Measurements from ENCODE around the gene TMED9. TPM values are rescaled to one million over a fixed set of nuclear protein-coding genes. Genes with fewer than 3 reads are reported as not detected.
"Not testable (repeated sequence)": the region's sequence is repeated elsewhere in the genome, so short reads cannot be mapped to it uniquely, and the experiment has no call there.

TMED9 gene
- total RNA-seq, 1 donor from 2014 or later: 102 TPM

DNA sequence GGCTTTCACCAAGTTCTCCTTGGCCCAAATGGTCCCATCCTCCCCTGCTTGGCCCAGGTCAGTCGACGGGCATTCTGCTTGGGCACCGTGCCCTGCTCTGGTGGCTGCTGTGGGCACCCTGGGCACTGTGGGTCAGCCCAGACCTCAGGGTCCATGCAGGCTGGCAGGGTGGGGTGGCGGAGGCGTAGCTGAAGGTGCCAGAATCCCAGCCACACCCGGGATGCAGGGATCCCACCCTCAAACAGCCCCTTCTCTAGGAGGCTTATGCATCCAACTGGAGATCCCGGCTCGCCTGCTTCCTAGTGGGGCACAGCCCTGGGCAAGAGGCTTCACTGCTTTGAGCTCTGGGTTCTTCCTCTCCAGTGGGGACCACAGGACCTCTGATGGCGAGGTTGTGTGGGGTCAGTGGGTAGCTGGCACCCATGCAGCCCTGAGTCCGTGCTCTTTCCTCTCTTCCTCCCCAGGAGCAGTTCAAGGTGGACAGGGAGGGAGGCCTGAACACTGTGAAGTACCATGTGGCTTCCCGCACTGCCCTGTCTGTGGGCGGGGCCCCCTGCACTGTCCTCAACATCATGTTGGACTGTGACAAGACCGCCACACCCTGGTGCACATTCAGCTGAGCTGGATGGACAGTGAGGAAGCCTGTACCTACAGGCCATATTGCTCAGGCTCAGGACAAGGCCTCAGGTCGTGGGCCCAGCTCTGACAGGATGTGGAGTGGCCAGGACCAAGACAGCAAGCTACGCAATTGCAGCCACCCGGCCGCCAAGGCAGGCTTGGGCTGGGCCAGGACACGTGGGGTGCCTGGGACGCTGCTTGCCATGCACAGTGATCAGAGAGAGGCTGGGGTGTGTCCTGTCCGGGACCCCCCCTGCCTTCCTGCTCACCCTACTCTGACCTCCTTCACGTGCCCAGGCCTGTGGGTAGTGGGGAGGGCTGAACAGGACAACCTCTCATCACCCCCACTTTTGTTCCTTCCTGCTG is 17.4 kb downstream of the TMED9 start:
- no peak overlapping the region for H3K4me3 ChIP-seq (ENCODE audit: low read depth, low read length)
- DNase-seq (ENCODE audit: low read depth): no peak
- TF ChIP-seq, protein P1, sequence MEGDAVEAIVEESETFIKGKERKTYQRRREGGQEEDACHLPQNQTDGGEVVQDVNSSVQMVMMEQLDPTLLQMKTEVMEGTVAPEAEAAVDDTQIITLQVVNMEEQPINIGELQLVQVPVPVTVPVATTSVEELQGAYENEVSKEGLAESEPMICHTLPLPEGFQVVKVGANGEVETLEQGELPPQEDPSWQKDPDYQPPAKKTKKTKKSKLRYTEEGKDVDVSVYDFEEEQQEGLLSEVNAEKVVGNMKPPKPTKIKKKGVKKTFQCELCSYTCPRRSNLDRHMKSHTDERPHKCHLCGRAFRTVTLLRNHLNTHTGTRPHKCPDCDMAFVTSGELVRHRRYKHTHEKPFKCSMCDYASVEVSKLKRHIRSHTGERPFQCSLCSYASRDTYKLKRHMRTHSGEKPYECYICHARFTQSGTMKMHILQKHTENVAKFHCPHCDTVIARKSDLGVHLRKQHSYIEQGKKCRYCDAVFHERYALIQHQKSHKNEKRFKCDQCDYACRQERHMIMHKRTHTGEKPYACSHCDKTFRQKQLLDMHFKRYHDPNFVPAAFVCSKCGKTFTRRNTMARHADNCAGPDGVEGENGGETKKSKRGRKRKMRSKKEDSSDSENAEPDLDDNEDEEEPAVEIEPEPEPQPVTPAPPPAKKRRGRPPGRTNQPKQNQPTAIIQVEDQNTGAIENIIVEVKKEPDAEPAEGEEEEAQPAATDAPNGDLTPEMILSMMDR (conservative IDR thresholded peaks at IDR 0.05; ENCODE audit: low read depth, low read length): no peak

DNA sequence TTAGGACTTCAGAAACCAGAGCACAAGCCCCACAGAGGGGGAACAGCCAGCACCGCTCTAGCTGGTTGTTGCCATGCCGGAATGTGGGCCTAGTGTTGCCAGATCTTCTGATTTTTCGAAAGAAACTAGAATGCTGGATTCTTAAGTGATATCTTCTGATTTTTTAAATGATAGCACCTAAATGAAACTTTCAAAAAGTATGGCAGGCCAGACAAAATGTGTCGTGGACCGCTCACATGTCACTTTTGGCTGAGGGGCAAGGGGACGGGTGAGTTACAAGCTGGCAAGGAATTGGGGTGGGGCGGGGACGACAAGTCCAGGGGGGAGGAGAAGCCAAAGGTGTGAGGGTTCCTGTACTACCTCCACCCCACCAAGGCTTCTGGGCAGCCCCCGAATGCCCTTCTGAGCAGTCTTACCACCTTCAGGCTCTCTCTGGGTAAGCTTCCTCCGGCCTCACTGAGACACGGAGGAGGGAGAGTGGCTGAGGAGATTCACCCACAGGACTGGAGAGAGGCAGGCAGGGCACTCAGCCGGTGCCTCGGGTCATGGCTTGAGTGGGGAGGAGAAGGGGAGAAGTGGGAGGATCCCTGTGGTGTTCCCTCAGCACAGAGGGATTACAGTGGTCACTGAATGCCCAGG is 18.2 kb downstream of the TMED9 start:
- no peak for DNase-seq (ENCODE audit: low read depth)
- TF ChIP-seq, protein P1 (conservative IDR thresholded peaks at IDR 0.05; ENCODE audit: low read depth, low read length): no peak

DNA sequence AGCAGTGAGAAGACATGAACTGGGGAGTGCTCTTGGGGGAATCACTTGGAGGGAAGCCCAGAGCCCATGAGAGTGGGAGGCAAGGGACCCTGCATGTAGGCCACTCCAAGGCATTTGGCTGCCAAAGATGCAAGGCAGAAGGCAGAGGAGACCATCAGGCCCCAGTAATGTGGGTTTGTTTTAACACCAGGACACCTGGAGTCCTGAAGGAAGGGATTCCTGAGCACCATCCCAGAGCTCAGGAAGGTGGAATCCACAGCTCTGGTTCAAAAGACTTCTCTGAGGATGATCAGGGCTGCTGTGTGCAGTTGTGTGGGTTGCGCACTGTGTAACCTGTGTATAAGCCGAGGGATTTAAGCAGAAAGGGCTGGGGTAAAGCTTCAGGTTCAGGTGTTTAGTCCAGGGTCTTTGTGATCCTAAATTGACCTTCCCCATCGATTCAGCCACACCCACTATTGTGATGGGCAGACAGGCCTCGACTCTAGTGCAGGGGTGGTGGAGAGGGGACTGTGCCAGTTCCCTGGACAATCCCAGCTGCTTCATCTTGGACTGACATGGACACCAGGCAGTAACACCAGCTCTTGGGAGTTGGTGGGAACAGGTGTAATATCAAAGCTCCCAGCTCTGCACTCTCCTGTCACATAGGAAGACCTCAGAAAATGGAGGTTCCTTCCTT is 18.9 kb downstream of the TMED9 start:
- no peak overlapping the region for H3K4me3 ChIP-seq (ENCODE audit: low read depth, low read length)
- DNase-seq (ENCODE audit: low read depth): no peak
- TF ChIP-seq, protein P1 (conservative IDR thresholded peaks at IDR 0.05; ENCODE audit: low read depth, low read length): no peak

More for the DNA sequence above, 18.2 kb downstream of the TMED9 start:
- no peak overlapping the region for H3K4me3 ChIP-seq (ENCODE audit: low read depth, low read length)

DNA sequence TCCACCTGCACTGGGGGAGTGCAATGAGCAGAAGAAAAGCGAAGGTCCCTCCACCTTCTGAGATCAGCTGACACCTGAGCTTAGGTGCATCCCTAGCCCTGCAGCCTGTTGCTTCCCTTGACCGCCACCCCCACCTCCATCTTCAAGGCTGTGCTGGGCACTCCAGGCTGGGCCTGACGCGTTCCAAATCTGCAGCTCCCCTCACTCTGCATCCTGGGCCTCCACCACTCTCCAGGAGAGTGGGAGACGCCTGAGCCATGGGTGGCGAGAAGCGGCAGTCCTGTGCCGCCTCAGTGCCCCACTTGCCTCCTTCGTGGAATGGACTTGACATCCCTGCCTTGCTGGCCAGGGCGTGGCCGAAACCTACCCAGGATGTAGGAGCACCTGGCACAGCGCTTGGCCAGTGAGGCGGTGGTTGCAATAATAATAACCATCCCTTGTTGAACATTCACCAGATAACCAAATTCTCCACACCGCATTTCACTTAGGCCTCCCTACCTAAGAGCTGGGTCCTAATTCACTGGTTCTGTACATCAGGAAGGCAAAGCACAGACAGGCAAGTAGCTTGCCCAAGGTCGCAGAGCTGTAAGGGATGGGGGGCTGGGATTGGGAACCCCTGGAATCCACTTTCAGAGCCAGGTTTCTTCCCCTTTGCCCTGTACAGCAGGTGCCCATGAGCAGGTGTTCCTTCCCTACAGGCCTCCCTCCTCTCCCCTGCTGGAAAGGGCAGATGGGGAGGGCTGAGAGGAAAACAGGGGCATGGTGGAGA is 19.6 kb downstream of the TMED9 start:
- no peak for DNase-seq (ENCODE audit: low read depth)
- H3K4me3 ChIP-seq (ENCODE audit: low read depth, low read length): no peak overlapping the region
- TF ChIP-seq, protein P1 (conservative IDR thresholded peaks at IDR 0.05; ENCODE audit: low read depth, low read length): no peak

DNA sequence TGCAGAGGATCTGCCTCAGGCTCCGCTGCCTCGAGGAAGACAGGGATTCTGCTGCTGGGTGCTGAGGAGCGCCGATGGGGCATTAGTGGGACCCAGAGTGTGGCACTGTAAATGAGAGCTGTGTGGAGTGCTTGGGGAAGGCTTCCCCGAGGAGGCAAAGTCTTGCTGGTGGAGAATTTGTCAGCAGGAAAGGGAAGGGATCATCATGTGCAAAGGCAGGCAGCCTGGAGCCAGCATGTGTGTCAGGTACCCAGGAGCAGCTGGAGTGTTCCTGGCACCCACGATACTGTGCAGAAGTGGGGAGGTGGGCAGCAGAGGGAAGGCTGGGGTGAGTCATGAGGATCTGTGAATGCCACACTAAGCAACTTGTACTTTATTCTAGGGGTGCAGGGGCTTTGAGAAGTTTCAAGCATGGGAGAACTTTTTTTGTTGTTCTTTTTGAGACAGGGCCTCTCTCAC is 20.2 kb downstream of the TMED9 start:
- TF ChIP-seq, protein P1 (conservative IDR thresholded peaks at IDR 0.05; ENCODE audit: low read depth, low read length): no peak
- no peak for DNase-seq (ENCODE audit: low read depth)
- H3K4me3 ChIP-seq (ENCODE audit: low read depth, low read length): no peak overlapping the region

DNA sequence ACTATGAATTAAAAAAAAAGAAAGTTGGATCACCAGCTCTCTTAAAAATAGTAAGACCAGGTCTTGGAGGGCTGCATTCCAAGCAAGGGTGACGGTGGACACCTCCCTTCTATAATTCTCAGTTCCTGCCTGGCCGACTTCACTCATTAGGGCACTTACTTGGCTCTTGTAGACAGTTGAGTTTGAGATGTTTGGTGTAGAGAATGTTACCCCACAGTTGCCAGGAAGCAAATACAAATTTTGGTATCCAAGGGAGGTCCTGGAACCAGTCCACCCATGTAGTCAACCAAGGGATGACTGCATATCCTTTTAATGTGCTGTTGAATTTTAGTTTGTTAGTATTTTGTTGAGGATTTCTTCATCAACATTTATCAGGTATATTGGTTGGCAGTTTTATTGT is 28.6 kb downstream of the TMED9 start:
- no peak for DNase-seq (ENCODE audit: low read depth)
- no peak overlapping the region for H3K4me3 ChIP-seq (ENCODE audit: low read depth, low read length)
- TF ChIP-seq, protein P1 (conservative IDR thresholded peaks at IDR 0.05; ENCODE audit: low read depth, low read length): no peak

DNA sequence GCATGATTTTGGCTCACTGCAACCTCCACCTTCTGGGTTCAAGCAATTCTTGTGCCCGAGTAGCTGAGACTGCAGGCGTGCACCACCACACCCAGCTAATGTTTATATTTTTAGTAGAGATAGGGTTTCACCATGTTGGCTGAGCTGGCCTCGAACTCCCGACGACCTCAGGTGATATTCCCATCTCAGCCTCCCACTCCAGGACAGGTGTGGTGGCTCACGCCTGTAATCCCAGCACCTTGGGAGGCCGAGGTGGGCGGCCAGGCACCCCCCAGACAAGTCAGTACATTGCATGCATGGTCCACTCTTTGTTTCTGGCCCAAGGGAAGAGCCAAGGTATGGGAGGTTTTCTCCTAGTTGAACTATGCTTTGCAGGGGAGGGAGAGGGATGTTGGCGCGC is 32.2 kb downstream of the TMED9 start:
- DNase-seq (ENCODE audit: low read depth): not testable (repeated sequence)

DNA sequence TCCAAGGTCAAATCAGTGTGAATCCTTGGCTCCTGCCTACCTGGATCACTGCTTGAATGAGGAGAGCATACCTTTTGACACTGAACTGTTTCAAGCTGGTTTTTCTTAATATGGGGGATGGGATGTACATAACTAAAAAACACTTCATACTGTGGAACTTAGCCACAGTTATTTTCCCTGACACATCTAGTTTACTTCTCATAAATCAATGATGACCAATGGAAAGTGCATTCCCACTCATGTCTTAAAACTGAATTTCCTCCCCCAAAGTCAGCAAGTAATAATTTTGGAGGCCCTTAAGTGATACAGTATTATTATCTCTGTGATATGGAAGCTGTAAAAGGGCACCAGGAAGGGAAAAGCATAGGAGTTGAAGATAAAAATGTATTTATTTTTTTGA is 38.2 kb downstream of the TMED9 start:
- H3K4me3 ChIP-seq (ENCODE audit: low read depth, low read length); DNase-seq (ENCODE audit: low read depth): not testable (repeated sequence)

More for the DNA sequence above, 32.2 kb downstream of the TMED9 start:
- not testable (repeated sequence) for H3K4me3 ChIP-seq (ENCODE audit: low read depth, low read length)

DNA sequence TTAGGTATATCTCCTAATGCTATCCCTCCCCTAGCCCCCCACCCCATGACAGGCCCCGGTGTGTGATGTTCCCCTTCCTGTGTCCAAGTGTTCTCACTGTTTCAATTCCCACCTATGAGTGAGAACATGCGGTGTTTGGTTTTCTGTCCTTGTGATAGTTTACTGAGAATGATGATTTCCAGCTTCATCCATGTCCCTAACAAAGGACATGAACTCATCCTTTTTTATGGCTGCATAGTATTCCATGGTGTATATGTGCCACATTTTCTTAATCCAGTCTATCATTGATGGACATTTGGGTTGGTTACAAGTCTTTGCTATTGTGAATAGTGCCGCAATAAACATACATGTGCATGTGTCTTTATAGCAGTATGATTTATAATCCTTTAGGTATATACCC is 42.9 kb downstream of the TMED9 start:
- H3K4me3 ChIP-seq (ENCODE audit: low read depth, low read length); DNase-seq (ENCODE audit: low read depth): not testable (repeated sequence)

DNA sequence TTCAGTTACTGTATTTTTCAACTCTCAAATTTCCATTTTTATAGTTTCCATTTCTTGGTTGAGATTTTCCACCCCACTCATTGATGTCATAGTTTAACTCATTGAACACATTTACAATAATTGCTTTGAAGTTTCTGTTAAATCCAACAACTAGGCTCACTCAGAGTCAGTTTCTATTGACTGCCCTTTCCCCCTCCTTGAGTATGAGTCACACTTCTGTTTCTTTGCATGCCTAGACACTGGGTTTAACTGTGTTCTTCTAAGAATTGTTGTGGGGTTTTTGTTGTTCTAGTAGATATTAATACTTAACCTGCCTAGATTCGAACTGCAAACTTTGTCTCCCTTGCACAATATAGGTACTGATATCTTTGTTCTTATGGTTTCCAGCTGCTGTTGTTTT is 53.5 kb downstream of the TMED9 start:
- not testable (repeated sequence) for H3K4me3 ChIP-seq (ENCODE audit: low read depth, low read length); DNase-seq (ENCODE audit: low read depth)

All from epithelial cell of proximal tubule (primary cell).